NCI-H2227 treated with DMSO at 0.1 percent for 48 hours (cell line): ENCODE data around the gene MYO10.

Experiments used
- DNase-seq: peaks from one replicate; lab custom pipeline; 2025; lab: John Stamatoyannopoulos, UW

Gene MYO10

GRCh38 chr5:16709691-16710433 is 226.2 kb downstream of the MYO10 start:
- no peak for DNase-seq

DNA sequence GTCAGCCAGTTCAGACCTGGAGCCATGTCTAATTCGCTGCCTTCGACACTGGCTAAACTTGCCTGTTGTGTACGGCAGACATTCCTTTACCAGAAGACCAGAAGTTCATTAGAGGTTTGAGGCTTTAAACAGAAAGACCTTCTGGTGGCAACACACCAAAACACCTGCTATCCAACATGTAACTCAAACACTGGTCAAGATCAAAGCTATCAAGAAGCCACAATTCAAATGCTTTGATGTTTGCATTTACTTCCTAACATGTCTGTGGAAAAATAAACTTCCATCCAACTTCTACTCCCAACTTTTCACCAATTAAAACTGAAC is 228.3 kb downstream of the MYO10 start:
- DNase-seq, result no peak

DNA sequence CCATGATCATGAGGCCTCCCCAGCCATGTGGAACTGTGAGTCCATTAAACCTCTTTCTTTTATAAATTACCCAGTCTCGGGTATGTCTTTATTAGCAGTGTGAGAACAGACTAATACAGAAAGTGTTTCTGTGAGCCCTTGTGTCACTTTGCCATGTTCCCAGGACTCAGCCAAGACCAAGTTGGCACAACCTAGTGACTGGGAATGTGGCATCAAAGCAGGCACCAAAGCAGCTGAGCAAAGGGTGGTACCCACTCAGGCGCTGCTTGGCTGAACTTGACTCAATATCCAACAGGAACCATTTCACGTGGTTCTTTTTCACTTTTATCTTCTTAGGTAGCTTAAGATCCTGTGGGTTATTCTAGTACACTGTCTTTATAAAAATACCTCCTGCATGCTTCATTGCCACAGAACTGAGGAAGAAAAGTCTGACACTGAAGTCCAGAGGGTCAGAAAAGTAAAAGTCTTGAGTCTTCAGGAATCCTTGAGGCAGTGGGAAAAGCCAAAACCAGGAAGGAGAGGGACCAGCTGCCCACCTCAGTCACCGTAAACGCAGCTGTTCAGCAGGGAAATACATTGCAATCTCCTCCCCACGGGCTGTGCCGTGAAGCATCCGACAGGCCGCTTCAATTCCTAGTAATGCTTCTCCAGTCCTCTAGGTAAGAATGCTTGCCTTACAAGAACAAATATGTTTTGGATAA is 228.8 kb downstream of the MYO10 start:
- DNase-seq, result no peak

GRCh38 chr5:16704945-16705344 is 231.1 kb downstream of the MYO10 start:
- DNase-seq, result no peak

DNA sequence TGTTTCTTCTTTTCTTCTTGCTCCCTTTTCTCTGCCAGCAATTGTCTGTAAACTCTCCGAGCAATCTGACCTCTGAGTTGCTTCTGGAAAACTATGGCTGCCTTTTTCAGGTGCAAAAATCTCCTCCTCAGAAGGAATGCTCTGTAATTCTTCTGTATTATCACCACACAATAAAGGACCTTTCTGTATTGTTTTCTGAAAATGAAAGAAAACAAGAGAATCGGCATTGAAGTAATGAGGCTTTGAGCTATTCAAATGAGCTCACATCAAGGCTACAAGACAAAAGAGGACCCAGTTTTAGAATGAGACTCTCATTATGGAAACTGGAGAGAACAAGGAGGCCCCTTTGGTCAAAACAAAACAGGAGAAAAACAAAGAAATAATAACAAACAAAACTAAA is 233.1 kb downstream of the MYO10 start:
- no peak for DNase-seq

DNA sequence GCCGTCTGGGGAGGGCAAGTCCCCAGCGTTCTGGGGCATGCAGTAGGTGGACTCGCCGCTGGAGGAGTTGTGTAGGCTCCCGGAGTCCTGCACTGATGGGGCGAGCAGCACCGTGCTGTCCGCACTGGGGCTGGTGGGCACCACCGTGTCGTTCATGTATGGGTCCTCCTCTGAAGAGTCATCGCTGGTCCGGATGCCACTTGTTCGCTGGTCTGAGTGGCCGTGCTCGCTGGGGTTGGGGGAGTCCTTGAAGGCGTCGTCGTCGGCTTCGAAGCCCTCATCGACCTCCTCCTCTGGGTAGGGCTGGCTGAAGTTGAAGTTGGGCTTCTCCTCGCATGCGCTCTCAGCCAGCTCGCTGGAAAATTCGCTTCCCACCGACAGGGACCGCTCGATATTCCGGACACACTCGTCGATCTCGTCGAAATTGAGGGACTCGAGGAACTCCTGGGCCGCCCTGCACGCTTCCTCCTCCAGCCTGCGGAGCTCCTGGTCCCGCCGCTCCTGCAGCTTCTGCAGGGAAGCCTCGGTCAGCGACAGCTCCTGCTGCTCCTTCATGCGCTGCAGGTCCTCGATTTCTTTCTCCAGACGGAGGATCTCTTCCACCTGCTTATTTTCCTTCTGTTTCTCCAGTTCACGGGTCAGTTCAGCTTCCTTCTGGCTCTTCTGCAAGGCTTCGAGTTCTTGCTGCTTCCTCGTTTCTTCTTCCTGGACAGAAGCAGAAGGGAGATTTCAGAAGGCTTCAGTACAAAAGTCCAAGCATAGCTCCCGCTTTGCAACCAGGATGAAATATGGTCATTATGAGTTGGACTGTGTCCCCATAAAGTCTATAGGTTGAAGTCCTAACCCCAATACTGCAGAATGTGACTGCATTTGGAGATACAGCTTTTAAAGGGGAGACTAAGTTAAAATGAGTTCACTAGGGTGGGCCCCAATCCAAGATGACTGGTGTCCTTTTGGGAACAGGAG is 234.7 kb downstream of the MYO10 start:
- DNase-seq, result no peak

GRCh38 chr5:16700081-16700480 is 236.0 kb downstream of the MYO10 start:
- DNase-seq, result no peak

GRCh38 chr5:16695779-16696178 is 240.3 kb downstream of the MYO10 start:
- no peak for DNase-seq

GRCh38 chr5:16693879-16694278 is 242.2 kb downstream of the MYO10 start:
- DNase-seq, result no peak

GRCh38 chr5:16691731-16692130 is 244.4 kb downstream of the MYO10 start:
- DNase-seq, result no peak

- DNase-seq, result peak; percentile 4
These were observed 245.7 kb downstream of the MYO10 start for GRCh38 chr5:16690243-16690852.

- DNase-seq, result no peak
These were observed 248.2 kb downstream of the MYO10 start for GRCh38 chr5:16687898-16688297.

DNA sequence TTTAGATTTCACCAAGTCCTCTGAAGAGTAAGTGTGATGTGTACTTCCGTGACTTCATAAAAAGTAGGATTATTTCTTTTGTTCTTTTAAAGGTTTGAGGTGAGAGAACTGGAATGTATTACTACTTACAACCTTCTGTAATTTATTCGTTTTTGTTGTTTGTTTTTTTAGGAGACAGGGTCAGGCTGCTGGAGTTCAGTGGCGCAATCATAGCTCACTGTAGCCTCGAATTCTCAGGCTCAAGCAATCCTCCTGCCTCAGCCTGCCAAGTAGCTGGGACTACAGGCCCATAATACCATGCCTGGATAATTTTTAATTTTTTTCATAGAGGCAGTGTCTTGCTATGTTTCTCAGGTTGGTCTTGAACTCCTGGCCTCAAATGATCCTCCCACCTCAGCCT is 251.0 kb downstream of the MYO10 start:
- DNase-seq, result no peak

DNA sequence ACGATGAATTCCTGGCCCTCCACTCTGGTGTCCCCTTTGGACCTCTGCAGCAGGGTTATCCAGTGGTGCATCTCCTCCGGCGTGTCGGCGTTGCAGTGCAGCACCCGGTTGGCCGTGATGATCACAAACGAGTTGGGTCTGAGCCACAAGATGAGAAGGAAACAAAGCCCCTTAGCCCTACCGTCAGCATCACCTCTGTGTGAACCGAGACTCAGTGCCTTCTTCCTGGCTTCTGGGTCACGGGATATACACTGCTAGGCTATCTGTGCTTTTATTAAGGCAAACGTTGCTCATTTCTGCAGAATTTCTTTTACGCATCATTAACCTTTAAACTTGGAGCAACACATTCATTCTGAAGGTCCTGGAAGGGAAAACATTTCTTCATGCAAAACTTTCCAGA is 254.2 kb downstream of the MYO10 start:
- DNase-seq, result no peak

DNA sequence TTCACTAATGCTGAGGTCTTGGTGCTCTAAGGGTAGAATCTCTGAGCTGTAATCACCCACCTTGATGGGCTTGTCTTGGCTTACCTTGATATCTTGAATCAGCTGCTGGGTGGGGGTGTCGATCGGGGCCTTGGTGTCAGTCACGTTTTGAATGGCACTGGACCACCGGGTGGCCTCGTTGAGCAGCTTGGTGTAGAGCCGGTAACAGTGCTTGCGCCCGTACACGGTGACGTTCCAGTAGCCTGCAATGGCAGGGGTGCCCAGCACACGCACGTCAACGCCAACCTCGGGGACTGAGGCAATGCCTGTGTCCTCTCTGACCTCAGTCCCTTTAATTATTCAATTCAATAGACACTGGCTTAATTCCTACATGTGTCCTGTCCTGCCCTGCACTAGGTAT is 256.2 kb downstream of the MYO10 start:
- DNase-seq, result no peak

- no peak for DNase-seq
These were observed 256.9 kb downstream of the MYO10 start for GRCh38 chr5:16679190-16679589.

DNA sequence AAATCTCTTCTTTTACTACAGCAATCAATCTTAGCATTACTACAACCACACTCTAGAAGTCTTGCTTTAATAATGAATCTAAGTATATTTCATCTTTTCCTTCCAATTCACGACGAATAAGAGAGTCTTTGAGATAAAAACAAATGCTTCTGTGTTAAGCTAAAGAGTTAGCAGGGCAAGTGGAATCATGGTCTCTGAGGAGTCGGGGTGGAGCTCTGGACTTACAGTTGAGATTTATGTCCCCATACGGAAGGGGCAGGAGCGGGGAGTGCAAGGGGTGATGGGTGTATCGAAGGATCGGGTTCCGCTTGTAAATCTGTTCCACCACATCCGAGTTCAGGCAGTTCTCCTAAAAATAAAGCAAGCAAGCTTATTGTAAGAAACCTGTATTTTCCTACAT is 260.3 kb downstream of the MYO10 start:
- DNase-seq, result no peak

GRCh38 chr5:16674750-16675149 is 261.3 kb downstream of the MYO10 start:
- DNase-seq, result no peak

GRCh38 chr5:16673241-16674201 is 262.6 kb downstream of the MYO10 start:
- no peak for DNase-seq

DNA sequence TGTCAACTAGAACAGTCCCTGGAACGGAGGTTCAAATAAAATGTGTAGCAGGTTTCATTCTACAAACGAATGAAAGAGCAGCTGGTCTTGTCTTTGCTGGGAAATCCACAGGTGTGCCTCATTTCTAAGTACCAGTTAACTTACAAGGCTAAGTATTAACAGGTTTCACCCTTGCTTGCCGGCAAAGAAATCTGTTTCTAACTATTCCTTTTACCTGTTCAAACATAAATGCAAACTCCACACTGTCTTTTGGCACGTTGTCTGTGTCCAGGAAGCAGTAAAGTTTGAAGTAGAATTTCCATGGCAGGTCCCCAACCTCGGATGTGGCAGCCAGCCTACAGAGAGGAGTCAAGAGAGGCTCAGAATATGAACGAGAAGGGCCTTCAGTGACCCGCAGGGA is 264.9 kb downstream of the MYO10 start:
- DNase-seq, result no peak

DNA sequence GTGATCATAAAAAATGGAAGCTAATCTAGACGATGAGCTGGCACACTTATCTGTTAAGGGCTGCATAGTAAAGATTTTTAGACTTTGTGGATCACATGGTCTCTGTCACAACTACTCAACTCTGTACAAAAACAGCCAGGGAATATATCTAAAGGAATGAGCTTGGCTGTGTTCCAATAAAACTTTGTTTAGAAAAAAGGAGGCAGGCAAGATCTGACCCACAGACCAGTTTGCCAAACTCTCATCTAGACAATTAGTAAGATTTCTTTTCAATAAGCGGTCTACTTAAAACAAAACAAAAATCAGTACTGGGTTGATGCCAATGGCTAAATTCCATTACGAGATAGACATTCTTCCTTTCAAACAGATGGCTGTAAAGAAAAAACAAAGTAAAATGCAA is 266.3 kb downstream of the MYO10 start:
- DNase-seq, result no peak
